Testis (tissue), 2 donors: ENCODE measurements around the gene NTM.

Experiments
- CTCF ChIP-seq, 3 experiments: fragments of 450-650 bp in 2 of 3; fragments of 200-600 bp in 1 of 3; sonication (generic) in 1 of 3; IDR thresholded peaks; one replicate each; pipeline ENCODE4 v1.5.1; 2016 to 2019; ENCODE audit warnings: antibody characterized with exemption in 3 of 3, mild to moderate bottlenecking in 2 of 3, moderate library complexity in 1 of 3
- POLR2A ChIP-seq: fragments of 450-650 bp; IDR thresholded peaks from one replicate; pipeline ENCODE4 v1.6.1; 2017; ENCODE audit warnings: antibody characterized with exemption, mild to moderate bottlenecking, moderate library complexity

GRCh38 chr11:131408025-131408640 lies 37.7 kb downstream of the NTM start:
- TF ChIP-seq CTCF (IDR thresholded peaks at IDR 0.05), result peak; percentile 19 to 37 (median 37)
- TF ChIP-seq POLR2A, result no peak
